HL-60 (cell line): ENCODE data around the gene EXOC6B.

Source experiments
- CTCF ChIP-seq: IDR thresholded peaks from one replicate; pipeline ENCODE4 v1.5.1; 2011; ENCODE audit warnings: low read length, control low read depth, inconsistent platforms; ENCODE audit not compliant: insufficient read depth
- GABPA ChIP-seq: IDR thresholded peaks from 2 replicates; pipeline ENCODE4 v1.6.1; 2012; ENCODE audit warnings: low read depth
- POLR2AphosphoS5 ChIP-seq: IDR thresholded peaks from 2 replicates; pipeline ENCODE4 v1.6.1; 2012; ENCODE audit warnings: low read depth
- REST ChIP-seq: IDR thresholded peaks from 2 replicates; pipeline ENCODE4 v1.6.1; 2012; ENCODE audit warnings: low read depth; ENCODE audit not compliant: insufficient replicate concordance
- SPI1 ChIP-seq: IDR thresholded peaks from 2 replicates; pipeline ENCODE4 v1.6.1; 2012; ENCODE audit warnings: low read depth, mild to moderate bottlenecking, borderline replicate concordance

- TF ChIP-seq CTCF (no peak), POLR2AphosphoS5 (no peak), GABPA (no peak), REST (no peak), SPI1 (no peak)
Observed at GRCh38 chr2:72270556-72271275, 555.1 kb downstream of the EXOC6B start.
